Limb (tissue), 2 donors: ENCODE measurements around the gene PLAC1.

Source experiments
- DNase-seq, 2 donors: peaks; one replicate each; pipeline ENCODE4 v3.0.0-alpha.2; 2016; ENCODE audit errors: extremely low spot score in 2 of 2

PLAC1 gene

GRCh38 chrX:134670134-134670924 lies 12.1 kb upstream of the PLAC1 start:
- DNase-seq = no peak

GRCh38 chrX:134669378-134670098 lies 11.3 kb upstream of the PLAC1 start:
- DNase-seq = no peak

DNA sequence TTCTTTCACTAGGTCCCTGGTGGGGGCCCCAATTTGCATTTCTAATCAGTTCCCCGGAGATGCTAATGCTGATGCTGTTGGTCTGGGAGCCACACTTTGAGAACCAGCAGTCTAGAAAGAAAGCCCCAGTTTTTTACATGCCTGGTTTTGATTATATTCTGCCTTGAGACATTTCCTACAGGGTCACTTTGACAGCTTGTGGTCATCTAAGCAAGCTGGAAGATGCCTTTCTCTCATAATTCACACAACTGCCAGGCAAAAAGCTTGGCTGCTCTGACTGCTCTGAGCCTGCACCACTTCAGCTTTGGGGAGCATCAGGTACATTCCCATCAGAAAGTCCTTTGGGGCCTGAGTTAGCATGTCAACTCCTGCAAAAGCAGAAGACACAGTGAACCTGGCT lies 5.9 kb upstream of the PLAC1 start:
- no peak for DNase-seq

DNA sequence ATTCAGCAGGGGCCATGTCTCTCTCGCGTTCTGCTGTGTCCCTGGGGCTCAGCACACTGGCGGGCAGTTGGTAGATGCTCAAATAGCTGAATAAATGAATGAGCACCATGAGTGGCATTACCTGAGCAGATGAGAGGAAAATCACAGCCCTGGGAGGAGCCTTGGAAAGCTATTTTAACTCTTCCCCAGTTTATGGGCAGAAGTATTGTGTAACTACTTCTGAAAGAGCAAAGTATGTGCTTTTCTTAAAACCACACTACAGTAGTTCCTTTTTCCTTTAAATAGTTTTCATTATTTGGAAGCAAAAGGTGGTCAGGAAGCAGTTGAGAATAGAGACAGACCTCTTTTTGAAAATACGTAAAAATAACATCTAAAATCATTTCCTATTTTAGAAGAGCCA lies 3.0 kb upstream of the PLAC1 start:
- DNase-seq = no peak

GRCh38 chrX:134660627-134661026 lies 2.4 kb upstream of the PLAC1 start:
- no peak for DNase-seq

DNA sequence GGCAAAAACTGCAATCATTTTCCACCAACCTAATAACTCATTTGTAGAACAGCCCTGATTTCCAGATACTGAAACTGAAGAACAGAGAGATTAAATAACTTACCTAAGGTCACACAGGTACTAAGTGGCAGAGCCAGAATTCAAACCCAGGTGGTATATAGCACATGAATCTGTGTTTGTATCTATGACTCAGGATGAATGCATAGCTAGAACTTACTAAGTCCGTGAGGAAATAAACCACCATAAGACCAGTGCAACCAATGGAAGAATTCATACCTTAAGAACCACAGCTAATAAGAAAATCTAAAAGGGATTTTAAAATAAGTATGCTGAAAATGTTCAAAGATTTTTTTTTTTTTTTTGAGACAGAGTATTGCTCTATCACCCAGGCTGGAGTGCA lies 1.5 kb upstream of the PLAC1 start:
- DNase-seq = no peak

- no peak for DNase-seq
Observed at GRCh38 chrX:134658760-134659023, 421 bp upstream of the PLAC1 start.

GRCh38 chrX:134654398-134655012 lies 3.8 kb downstream of the PLAC1 start:
- DNase-seq = no peak

GRCh38 chrX:134653835-134654234 lies 4.4 kb downstream of the PLAC1 start:
- no peak for DNase-seq

GRCh38 chrX:134650701-134651100 lies 7.6 kb downstream of the PLAC1 start:
- DNase-seq = no peak

GRCh38 chrX:134649770-134650169 lies 8.5 kb downstream of the PLAC1 start:
- DNase-seq = no peak

DNA sequence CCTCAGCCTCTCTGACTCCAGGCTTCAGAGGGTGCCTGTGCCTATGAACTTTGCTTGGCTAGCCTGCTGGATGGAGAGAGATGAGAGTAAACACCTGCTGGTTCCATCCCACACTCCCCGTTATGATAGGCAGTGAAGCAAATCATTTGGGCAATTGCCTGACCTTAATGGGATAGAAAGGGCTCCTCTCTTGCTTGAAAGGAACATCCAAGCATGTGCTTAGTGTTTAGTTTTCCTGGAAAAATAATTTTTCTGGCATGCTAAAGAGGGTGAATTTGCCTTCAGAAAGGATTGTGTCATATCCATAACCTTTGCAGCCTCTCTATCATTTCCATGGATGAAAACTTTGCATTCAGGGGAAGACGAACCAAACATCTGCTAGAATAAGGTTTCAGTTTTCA lies 10.8 kb downstream of the PLAC1 start:
- no peak for DNase-seq

DNA sequence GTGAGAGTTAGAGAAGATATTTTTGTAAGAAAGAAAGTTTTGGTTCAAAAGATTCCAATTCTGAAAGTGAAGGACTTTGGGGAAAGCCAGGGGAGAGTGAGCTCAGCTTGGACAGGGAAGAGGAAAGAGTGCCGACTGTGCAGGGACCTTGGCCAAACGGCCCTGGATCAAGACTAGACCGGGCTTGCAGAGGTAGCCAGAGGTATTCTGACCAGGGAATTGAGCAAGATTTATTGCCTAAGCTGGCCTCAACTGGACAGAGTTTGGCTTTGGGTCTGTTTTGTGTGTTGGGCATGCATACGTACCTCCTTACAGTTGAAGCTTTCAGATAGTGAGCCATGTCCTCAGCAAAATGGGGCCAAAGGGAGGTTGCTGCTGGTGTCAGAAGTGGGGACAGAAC lies 11.6 kb downstream of the PLAC1 start:
- no peak for DNase-seq

- DNase-seq = no peak
Observed at GRCh38 chrX:134645936-134646543, 12.2 kb downstream of the PLAC1 start.

- DNase-seq = no peak
Observed at GRCh38 chrX:134642386-134642785, 15.9 kb downstream of the PLAC1 start.

GRCh38 chrX:134641346-134641745 lies 16.9 kb downstream of the PLAC1 start:
- no peak for DNase-seq

DNA sequence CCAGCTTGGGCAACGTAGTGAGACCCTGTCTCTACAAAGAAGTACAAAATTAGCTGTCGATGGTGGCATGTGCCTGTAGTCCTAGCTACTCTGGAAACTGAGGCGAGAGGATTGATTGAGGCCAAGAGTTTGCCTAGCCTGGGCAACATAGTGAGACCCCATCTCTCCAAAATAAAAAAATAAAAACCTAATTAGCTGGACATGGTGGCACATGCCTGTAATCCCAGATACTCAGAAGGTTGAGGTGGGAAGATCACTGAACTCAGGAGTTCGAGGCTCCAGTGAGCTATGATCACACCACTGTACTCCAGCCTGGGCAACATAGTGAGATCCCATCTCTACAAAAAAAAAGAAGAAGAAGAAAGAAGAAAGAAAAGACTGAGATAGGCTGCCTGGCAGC lies 17.4 kb downstream of the PLAC1 start:
- no peak for DNase-seq

DNA sequence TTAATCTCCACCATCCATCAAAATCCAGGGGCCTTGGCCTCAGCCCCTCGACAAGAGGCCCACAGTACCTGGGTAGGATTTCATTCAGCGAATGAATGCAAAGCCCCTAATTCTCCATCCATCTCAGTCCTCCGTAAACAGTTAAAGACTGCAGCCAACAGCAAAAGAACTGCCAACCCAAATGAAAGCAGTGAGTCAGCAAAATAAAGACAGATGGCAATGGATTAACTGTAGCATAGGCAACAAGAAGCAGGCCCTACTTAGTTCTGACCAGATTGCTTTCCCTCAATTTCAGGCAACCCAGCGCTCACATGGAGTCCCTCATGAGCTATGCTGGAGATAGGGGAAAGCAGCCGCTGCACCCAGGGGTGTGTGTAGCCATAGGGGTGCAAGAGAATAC lies 21.4 kb downstream of the PLAC1 start:
- DNase-seq = no peak

DNA sequence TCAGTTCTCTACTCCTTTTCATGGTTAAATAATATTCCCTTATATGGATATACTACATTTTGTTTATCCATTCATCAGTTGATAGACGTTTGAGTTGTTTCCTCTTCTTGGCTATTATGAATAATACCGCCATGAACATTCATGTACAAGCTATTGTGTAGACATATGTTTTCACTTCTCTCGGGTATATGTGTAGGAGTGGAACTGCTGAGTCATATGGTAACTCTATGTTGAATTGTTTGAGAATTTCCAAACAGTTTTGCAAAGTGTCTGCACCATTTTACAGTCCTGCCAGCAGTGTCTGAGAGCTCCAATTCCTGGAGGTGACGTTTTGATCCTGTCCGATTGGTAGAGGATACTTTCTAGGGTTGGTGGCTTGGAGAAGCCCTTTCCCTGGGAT lies 23.6 kb downstream of the PLAC1 start:
- DNase-seq = no peak

- DNase-seq = no peak
Observed at GRCh38 chrX:134633832-134634231, 24.4 kb downstream of the PLAC1 start.

- DNase-seq = no peak
Observed at GRCh38 chrX:134633394-134633793, 24.9 kb downstream of the PLAC1 start.

DNA sequence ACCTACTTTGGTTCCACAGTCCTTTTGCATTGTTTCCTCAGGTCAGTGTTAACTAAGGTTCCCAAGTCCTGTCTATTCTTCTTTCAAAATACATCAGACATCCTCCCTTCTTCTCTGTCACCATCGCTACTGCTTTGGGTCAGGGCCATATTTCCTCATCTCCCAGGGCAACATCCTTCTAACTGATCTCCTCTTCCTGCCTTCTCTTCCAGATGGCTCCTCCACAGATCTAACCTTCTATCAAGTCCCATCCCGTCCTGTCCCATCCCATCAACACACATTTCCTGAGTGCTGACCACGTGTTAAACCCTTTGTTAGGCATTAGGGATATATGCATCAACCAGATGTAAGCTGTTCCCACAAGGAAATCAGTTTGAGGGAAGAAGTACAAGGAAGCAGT lies 25.9 kb downstream of the PLAC1 start:
- DNase-seq = no peak
